ENCODE results near the gene EIF4ENIF1. TPM values are rescaled to one million over a fixed set of nuclear protein-coding genes. Genes with fewer than 3 reads are reported as not detected.
"Not testable (repeated sequence)": the region's sequence is repeated elsewhere in the genome, so short reads cannot be mapped to it uniquely, and the experiment has no call there.

Gene EIF4ENIF1
- polyA plus RNA-seq, 1 donor from 2014 or later, result 12.6 TPM

- Histone ChIP-seq H3K27ac (ENCODE audit: low read length) (no peak overlapping the region), H3F3A (ENCODE audit: insufficient read depth, low read length, poor library complexity, severe bottlenecking) (no peaks in the 10 kb centered on the region), H3K4me2 (ENCODE audit: low read length) (no peak overlapping the region), H3K27me3 (ENCODE audit: insufficient read depth, low read depth, low read length) (no peaks in the 10 kb centered on the region), H3K36me3 (ENCODE audit: insufficient read depth, low read length) (no peaks in the 10 kb centered on the region), H3K4me3 (ENCODE audit: low read length) (no peak overlapping the region), H3K9ac (ENCODE audit: low read length) (no peak overlapping the region), H3K79me2 (replicated peaks; ENCODE audit: insufficient read depth, low read length) (no peaks in the 10 kb centered on the region), H2AFZ (ENCODE audit: low read depth, low read length) (no peak overlapping the region), H3K9me2 (ENCODE audit: insufficient read depth, low read length) (no peaks in the 10 kb centered on the region), H4K20me1 (ENCODE audit: insufficient read depth) (no peaks in the 10 kb centered on the region), H3K9me3 (ENCODE audit: low read length) (no peaks in the 10 kb centered on the region)
- TF ChIP-seq CTCF (IDR thresholded peaks at IDR 0.05; ENCODE audit: poor library complexity, severe bottlenecking) (no peak), EZH2 (IDR thresholded peaks at IDR 0.05; ENCODE audit: borderline replicate concordance, insufficient read depth, low read length, poor library complexity, severe bottlenecking) (no peak), EP300 (conservative IDR thresholded peaks at IDR 0.05; ENCODE audit: poor library complexity, severe bottlenecking) (no peak), TAF1 (IDR thresholded peaks at IDR 0.05; ENCODE audit: low read depth) (no peak), REST (IDR thresholded peaks at IDR 0.05; ENCODE audit: borderline replicate concordance) (no peak), SMC3 (conservative IDR thresholded peaks at IDR 0.05; ENCODE audit: poor library complexity) (no peak), RAD21 (conservative IDR thresholded peaks at IDR 0.05) (no peak), MXI1 (conservative IDR thresholded peaks at IDR 0.05; ENCODE audit: poor library complexity, severe bottlenecking) (no peak), POLR2AphosphoS5 (IDR thresholded peaks at IDR 0.05) (no peak)
These were observed 57.7 kb downstream of the EIF4ENIF1 start for GRCh38 chr22:31431950-31432349.

GRCh38 chr22:31425331-31426050 lies 64.2 kb downstream of the EIF4ENIF1 start:
- H3K4me3 ChIP-seq (ENCODE audit: low read length), result no peak overlapping the region
- no peak overlapping the region for H3K27ac ChIP-seq (ENCODE audit: low read length)
- H3K4me2 ChIP-seq (ENCODE audit: low read length), result no peak overlapping the region
- H3K9me3 ChIP-seq (ENCODE audit: low read length), result no peaks in the 10 kb centered on the region
- H3K27me3 ChIP-seq (ENCODE audit: insufficient read depth, low read depth, low read length), result no peaks in the 10 kb centered on the region
- H3K79me2 ChIP-seq (replicated peaks; ENCODE audit: insufficient read depth, low read length), result no peaks in the 10 kb centered on the region
- no peak overlapping the region for H3K9ac ChIP-seq (ENCODE audit: low read length)
- H4K20me1 ChIP-seq (ENCODE audit: insufficient read depth), result no peaks in the 10 kb centered on the region
- no peaks in the 10 kb centered on the region for H3F3A ChIP-seq (ENCODE audit: insufficient read depth, low read length, poor library complexity, severe bottlenecking)
- no peak overlapping the region for H2AFZ ChIP-seq (ENCODE audit: low read depth, low read length)
- no peaks in the 10 kb centered on the region for H3K9me2 ChIP-seq (ENCODE audit: insufficient read depth, low read length)
- TF ChIP-seq EP300 (conservative IDR thresholded peaks at IDR 0.05; ENCODE audit: poor library complexity, severe bottlenecking) (no peak), POLR2AphosphoS5 (IDR thresholded peaks at IDR 0.05) (no peak), EZH2 (IDR thresholded peaks at IDR 0.05; ENCODE audit: borderline replicate concordance, insufficient read depth, low read length, poor library complexity, severe bottlenecking) (no peak), RAD21 (conservative IDR thresholded peaks at IDR 0.05) (no peak), MXI1 (conservative IDR thresholded peaks at IDR 0.05; ENCODE audit: poor library complexity, severe bottlenecking) (no peak), SMC3 (conservative IDR thresholded peaks at IDR 0.05; ENCODE audit: poor library complexity) (no peak), TAF1 (IDR thresholded peaks at IDR 0.05; ENCODE audit: low read depth) (no peak), REST (IDR thresholded peaks at IDR 0.05; ENCODE audit: borderline replicate concordance) (no peak), CTCF (IDR thresholded peaks at IDR 0.05; ENCODE audit: poor library complexity, severe bottlenecking) (no peak)
- no peaks in the 10 kb centered on the region for H3K36me3 ChIP-seq (ENCODE audit: insufficient read depth, low read length)

- peaks cover 20% of the 10 kb centered on the region for H3K79me2 ChIP-seq (replicated peaks; ENCODE audit: insufficient read depth, low read length)
- not testable (repeated sequence) for H3K9ac ChIP-seq (ENCODE audit: low read length); H3K27me3 ChIP-seq (ENCODE audit: insufficient read depth, low read depth, low read length); H3K4me2 ChIP-seq (ENCODE audit: low read length); H3K27ac ChIP-seq (ENCODE audit: low read length); H3K9me2 ChIP-seq (ENCODE audit: insufficient read depth, low read length); H2AFZ ChIP-seq (ENCODE audit: low read depth, low read length); H3K36me3 ChIP-seq (ENCODE audit: insufficient read depth, low read length); H3K4me3 ChIP-seq (ENCODE audit: low read length); H4K20me1 ChIP-seq (ENCODE audit: insufficient read depth); H3F3A ChIP-seq (ENCODE audit: insufficient read depth, low read length, poor library complexity, severe bottlenecking); H3K9me3 ChIP-seq (ENCODE audit: low read length)
These were observed 87.3 kb downstream of the EIF4ENIF1 start for GRCh38 chr22:31402350-31402749.

Measured in neural cell (in vitro differentiated cells).